A549 (cell line): ENCODE data around the gene FBLN7. TPM values are rescaled to one million over a fixed set of nuclear protein-coding genes. Genes with fewer than 3 reads are reported as not detected.

Source experiments
- ATAC-seq, 2 experiments: fragments of 200-7000 bp in 1 of 2; fragments of >200 bp in 1 of 2; cut with Nextera tagmentation in 1 of 2; cut with Tn5 transposase in 1 of 2; 3 replicates each; pipeline versions ENCODE4 v1.8.0 to v1.9.1; 2018 to 2020; ENCODE audit warnings: mild to moderate bottlenecking in 1 of 2, moderate library complexity in 1 of 2
- CTCF ChIA-PET: fragments of 300-600 bp; sonication (Branson Sonifier 250); formaldehyde crosslinking; extraction: SDS; loops from one replicate; lab custom pipeline; 2021; ENCODE audit warnings: antibody characterized with exemption, inconsistent platforms; lab: Yijun Ruan, JAX
- POLR2A ChIA-PET: fragments of 350-600 bp; formaldehyde crosslinking; extraction: SDS; loops from one replicate; lab custom pipeline; 2021; ENCODE audit warnings: antibody characterized with exemption, inconsistent platforms; lab: Yijun Ruan, JAX
- DNase-seq, 2 experiments: peaks; one replicate each; pipeline versions ENCODE4 v3.0.0 to v3.0.0-alpha.2; 2011 to 2016; ENCODE audit warnings: low read depth in 1 of 2, low spot score in 1 of 2
- FAIRE-seq: peaks from 2 replicates; lab custom pipeline; 2011; peaks lifted over from hg19 to GRCh38; lab: Jason Lieb, UNC
- H3K27ac ChIP-seq, 2 experiments: fragments of >200 bp; sonication (Bioruptor Twin); formaldehyde crosslinking; 3 replicates each; pipeline ENCODE4 v1.5.1; 2016 to 2017
- H3K4me1 ChIP-seq: fragments of >200 bp; sonication (Bioruptor Twin); formaldehyde crosslinking; 3 replicates; pipeline ENCODE4 v1.6.1; 2016
- H3K4me2 ChIP-seq: fragments of >200 bp; sonication (Bioruptor Twin); formaldehyde crosslinking; 3 replicates; pipeline ENCODE4 v1.6.1; 2016
- H3K4me3 ChIP-seq: fragments of >200 bp; sonication (Bioruptor Twin); formaldehyde crosslinking; 3 replicates; pipeline ENCODE4 v1.5.1; 2016
- H3K9me3 ChIP-seq: fragments of >200 bp; sonication (Bioruptor Twin); formaldehyde crosslinking; 3 replicates; pipeline ENCODE4 v1.6.1; 2016
- CBX8 ChIP-seq: fragments of 200-600 bp; sonication (generic); IDR thresholded peaks from 2 replicates; pipeline ENCODE4 v1.6.1; 2016
- CEBPB ChIP-seq, 2 experiments: fragments of >200 bp in 1 of 2; sonication (Bioruptor Twin) in 1 of 2; formaldehyde crosslinking in 1 of 2; IDR thresholded peaks; 2 replicates each; pipeline ENCODE4 v1.6.1; 2012 to 2016
- EP300 ChIP-seq, 2 experiments: fragments of >200 bp; sonication (Bioruptor Twin); formaldehyde crosslinking; IDR thresholded peaks; 2 replicates in 1 of 2; 3 replicates in 1 of 2; pipeline ENCODE4 v1.6.1; 2016 to 2017
- HMGXB4 ChIP-seq: fragments of 250-450 bp; sonication (Bioruptor Pico); IDR thresholded peaks from 2 replicates; pipeline ENCODE4 v1.5.0; 2021; ENCODE audit warnings: mild to moderate bottlenecking, moderate library complexity, borderline replicate concordance
- HOXB13 ChIP-seq: fragments of 250-450 bp; sonication (Bioruptor Pico); IDR thresholded peaks from 2 replicates; pipeline ENCODE4 v1.5.0; 2020; ENCODE audit warnings: low read depth, mild to moderate bottlenecking, moderate library complexity
- JUN ChIP-seq, 2 experiments: fragments of >200 bp; sonication (Bioruptor Twin); formaldehyde crosslinking; IDR thresholded peaks; 2 replicates in 1 of 2; 3 replicates in 1 of 2; pipeline ENCODE4 v1.6.1; 2016 to 2017
- JUNB ChIP-seq: fragments of >200 bp; sonication (Bioruptor Twin); formaldehyde crosslinking; IDR thresholded peaks from 2 replicates; pipeline ENCODE4 v1.6.1; 2016
- KDM5A ChIP-seq: fragments of 200-600 bp; sonication (generic); IDR thresholded peaks from 2 replicates; pipeline ENCODE4 v1.6.1; 2016; ENCODE audit warnings: antibody characterized with exemption, mild to moderate bottlenecking
- PHF8 ChIP-seq: fragments of 200-600 bp; sonication (generic); IDR thresholded peaks from 2 replicates; pipeline ENCODE4 v1.6.1; 2016; ENCODE audit warnings: low read depth, mild to moderate bottlenecking, antibody characterized with exemption, moderate library complexity, borderline replicate concordance
- POLR2A ChIP-seq: IDR thresholded peaks from 2 replicates; pipeline ENCODE4 v1.6.1; 2012; ENCODE audit warnings: mild to moderate bottlenecking, low read length
- REST ChIP-seq: fragments of 200-600 bp; sonication (generic); IDR thresholded peaks from 2 replicates; pipeline ENCODE4 v1.6.1; 2016; ENCODE audit warnings: antibody characterized with exemption, mild to moderate bottlenecking, moderate library complexity
- RNF2 ChIP-seq: fragments of 200-600 bp; sonication (generic); IDR thresholded peaks from 2 replicates; pipeline ENCODE4 v1.6.1; 2016; ENCODE audit warnings: low read depth, mild to moderate bottlenecking, antibody characterized with exemption, moderate library complexity, borderline replicate concordance
- TFCP2L1 ChIP-seq: fragments of 250-450 bp; sonication (Bioruptor Pico); IDR thresholded peaks from 2 replicates; pipeline ENCODE4 v1.5.0; 2021; ENCODE audit warnings: mild to moderate bottlenecking
- USF2 ChIP-seq: fragments of 450-650 bp; IDR thresholded peaks from 2 replicates; pipeline ENCODE4 v1.6.1; 2014; ENCODE audit warnings: antibody characterized with exemption
- WGBS: methylation state at CpG from one replicate; pipeline ENCODE4 v1.1.6; 2017; ENCODE audit errors: missing lambda C conversion rate; 5-methylcytosine and 5-hydroxymethylcytosine counted together
- polyA plus RNA-seq, 4 experiments: library from polyadenylated mRNA; depleted of rRNA in 3 of 4; stranded (reverse); fragments of >200 nt; fragmentation: RNase III in 1 of 4; extraction: RNeasy Plus Mini Kit Qiagen cat#74134 plus additional on column Dnase treatment in 1 of 4; gene quantifications; 2 replicates in 3 of 4; 3 replicates in 1 of 4; pipeline ENCODE4 v1.2.3, GENCODE V29; 2011 to 2017
- TF ChIP-seq, protein P1 (sequence below): fragments of >200 bp; sonication (Bioruptor Twin); formaldehyde crosslinking; IDR thresholded peaks from 3 replicates; pipeline ENCODE4 v1.6.1; 2016

The FBLN7 gene
- polyA plus RNA-seq, 2 of the 4 experiments (the other 2 are of a cell fraction), result 0.47 to 0.63 TPM

DNA sequence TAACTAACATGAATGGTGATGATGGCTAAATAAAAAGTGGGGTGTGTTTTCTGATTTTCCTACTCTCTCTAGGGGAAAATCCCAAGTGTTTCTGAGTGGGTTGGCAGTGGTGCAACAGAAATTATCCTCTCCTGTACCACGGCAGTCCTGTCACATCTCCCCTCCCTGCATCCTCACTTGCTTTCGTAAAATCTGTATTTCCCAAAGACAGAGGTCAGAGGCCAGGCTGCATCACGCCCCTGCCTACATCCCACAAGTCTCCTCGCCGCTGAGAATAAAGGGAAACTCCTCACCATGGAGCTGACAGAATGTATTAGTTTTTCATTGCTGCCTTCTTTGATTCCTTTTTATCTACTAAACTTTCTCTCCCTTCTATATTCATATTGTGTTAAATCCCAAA, 13.1 kb downstream of the FBLN7 start:
- 78% methylated on average over 5 of the region's 5 CpGs for WGBS
- POLR2A ChIA-PET, result no interaction called here
- Histone ChIP-seq H3K4me1 (no peaks in the 10 kb centered on the region), H3K4me2 (no peak overlapping the region), H3K27ac (no peak overlapping the region), H3K4me3 (no peak overlapping the region), H3K9me3 (no peaks in the 10 kb centered on the region)
- FAIRE-seq, result no peak
- no peak for ATAC-seq
- DNase-seq, result no peak
- CTCF ChIA-PET, result no interaction called here
- TF ChIP-seq PHF8, result no peak
- TF ChIP-seq CEBPB (IDR thresholded peaks at IDR 0.05), result no peak
- TF ChIP-seq HMGXB4 (CRISPR knock-in tag), result no peak
- no peak for TF ChIP-seq TFCP2L1 (CRISPR knock-in tag)
- TF ChIP-seq EP300 (IDR thresholded peaks at IDR 0.05), result no peak
- TF ChIP-seq KDM5A, result no peak
- TF ChIP-seq HOXB13 (CRISPR knock-in tag), result no peak
- TF ChIP-seq, protein P1, sequence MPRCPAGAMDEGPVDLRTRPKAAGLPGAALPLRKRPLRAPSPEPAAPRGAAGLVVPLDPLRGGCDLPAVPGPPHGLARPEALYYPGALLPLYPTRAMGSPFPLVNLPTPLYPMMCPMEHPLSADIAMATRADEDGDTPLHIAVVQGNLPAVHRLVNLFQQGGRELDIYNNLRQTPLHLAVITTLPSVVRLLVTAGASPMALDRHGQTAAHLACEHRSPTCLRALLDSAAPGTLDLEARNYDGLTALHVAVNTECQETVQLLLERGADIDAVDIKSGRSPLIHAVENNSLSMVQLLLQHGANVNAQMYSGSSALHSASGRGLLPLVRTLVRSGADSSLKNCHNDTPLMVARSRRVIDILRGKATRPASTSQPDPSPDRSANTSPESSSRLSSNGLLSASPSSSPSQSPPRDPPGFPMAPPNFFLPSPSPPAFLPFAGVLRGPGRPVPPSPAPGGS, result no peak
- TF ChIP-seq JUN (IDR thresholded peaks at IDR 0.05), result no peak
- TF ChIP-seq USF2, result no peak
- TF ChIP-seq REST, result no peak
- TF ChIP-seq JUNB, result no peak

DNA sequence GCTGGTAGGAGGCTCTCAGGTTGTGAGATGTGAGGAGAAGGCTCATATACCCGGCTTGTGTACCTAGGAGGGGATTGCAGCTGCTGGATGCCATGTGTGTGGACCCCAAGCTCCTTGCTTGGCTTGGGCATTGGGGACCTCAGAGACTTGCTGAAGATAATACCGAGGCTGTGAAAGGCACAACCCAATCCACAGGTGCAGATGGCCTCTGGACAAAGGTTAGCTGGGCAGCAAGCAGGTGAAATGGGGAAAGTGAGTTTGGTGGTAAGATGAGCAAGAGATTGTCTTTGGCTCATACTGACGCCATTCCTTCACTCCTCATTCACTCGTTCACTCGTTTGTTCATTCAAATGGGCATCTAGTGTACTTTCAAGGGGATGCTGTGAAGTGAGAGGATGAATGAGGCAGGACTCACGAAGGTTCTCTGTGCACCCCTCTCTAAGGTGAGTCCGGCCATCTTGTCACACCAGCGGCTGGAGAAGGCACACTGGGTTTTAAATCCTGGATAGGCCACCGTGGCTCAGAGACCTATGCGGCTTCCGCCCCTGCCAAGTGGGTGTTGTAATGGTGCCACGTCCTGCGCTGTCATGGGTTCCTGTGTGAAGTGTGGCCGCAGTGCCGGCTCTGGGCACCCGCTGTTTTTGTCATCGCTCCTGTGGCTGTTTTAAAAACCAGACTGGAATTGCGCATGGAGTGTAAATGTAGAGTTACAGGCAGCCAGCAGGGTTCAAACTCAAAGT, 13.7 kb downstream of the FBLN7 start:
- no peak for TF ChIP-seq POLR2A
- no peak overlapping the region for H3K4me3 ChIP-seq
- ChIA-PET CTCF (no interaction called here), POLR2A (no interaction called here)
- no peaks in the 10 kb centered on the region for H3K4me1 ChIP-seq
- ATAC-seq, result no peak
- H3K27ac ChIP-seq, result no peak overlapping the region
- DNase-seq, result no peak
- no peak overlapping the region for H3K4me2 ChIP-seq
- H3K9me3 ChIP-seq, result no peaks in the 10 kb centered on the region
- FAIRE-seq, result no peak
- 76% methylated on average over 18 of the region's 18 CpGs for WGBS

DNA sequence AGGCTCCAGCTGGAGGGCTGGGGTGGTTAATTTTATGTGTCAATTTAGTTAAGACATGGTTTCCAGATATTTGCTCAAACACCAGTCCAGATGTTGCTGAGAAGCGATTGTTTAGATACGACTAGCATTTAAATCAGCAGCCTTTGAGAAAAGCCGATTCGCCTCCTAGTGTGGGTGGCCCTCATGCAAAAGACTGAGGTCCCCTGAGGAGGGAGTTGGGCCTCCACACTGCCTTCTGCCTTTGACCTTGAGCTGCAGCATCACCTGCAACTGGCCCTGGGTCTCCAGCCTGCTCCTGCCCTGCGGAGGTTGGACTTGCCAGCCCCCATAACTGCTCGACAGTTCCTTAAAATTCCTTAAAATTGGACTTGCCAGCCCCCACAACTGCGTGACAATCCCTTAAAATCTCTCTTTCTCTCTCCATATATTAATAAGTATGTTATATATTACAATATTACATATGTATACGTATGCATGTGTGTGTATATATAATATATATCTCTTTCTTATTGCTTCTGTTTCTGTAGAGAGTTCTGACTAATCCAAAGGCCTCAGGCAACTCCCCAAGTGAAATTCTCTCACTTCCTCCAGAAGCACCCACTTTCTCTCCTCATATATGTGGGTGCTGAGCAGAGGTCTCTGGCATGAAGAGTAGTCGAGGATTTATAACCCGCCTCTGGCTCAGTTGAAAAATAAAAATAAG, 14.4 kb downstream of the FBLN7 start:
- H3K4me2 ChIP-seq, result no peak overlapping the region
- H3K27ac ChIP-seq, result no peak overlapping the region
- ChIA-PET CTCF (no interaction called here), POLR2A (no interaction called here)
- H3K4me1 ChIP-seq, result no peaks in the 10 kb centered on the region
- no peak overlapping the region for H3K4me3 ChIP-seq
- FAIRE-seq (no peak), DNase-seq (no peak), ATAC-seq (no peak)
- H3K9me3 ChIP-seq, result no peaks in the 10 kb centered on the region
- no peak for TF ChIP-seq CBX8
- TF ChIP-seq RNF2, result no peak
- 82% methylated on average over 10 of the region's 10 CpGs for WGBS
